Keratinocyte (primary cell): Measurements from ENCODE around the gene ZNF627. TPM values are rescaled to one million over a fixed set of nuclear protein-coding genes. Genes with fewer than 3 reads are reported as not detected.

Experiments used
- DNase-seq: peaks from one replicate; pipeline ENCODE4 v3.0.0-alpha.2; 2011; ENCODE audit warnings: low read depth, missing footprints, low spot score
- FAIRE-seq: peaks from 2 replicates; lab custom pipeline; 2011; peaks lifted over from hg19 to GRCh38; lab: Jason Lieb, UNC
- H2AFZ ChIP-seq: 2 replicates; pipeline ENCODE4 v1.6.0; 2012; ENCODE audit warnings: low read length, control low read depth, inconsistent platforms; ENCODE audit not compliant: control insufficient read depth
- H3K27ac ChIP-seq: 2 replicates; pipeline ENCODE4 v1.5.1; 2011; ENCODE audit warnings: low read length; ENCODE audit not compliant: control insufficient read depth, insufficient read depth
- H3K27me3 ChIP-seq: 3 replicates; pipeline ENCODE4 v1.6.0; 2011; ENCODE audit warnings: low read length; ENCODE audit not compliant: control insufficient read depth, insufficient read depth; ENCODE audit errors: extremely low read depth
- H3K36me3 ChIP-seq, 2 experiments: 2 replicates in 1 of 2; 3 replicates in 1 of 2; pipeline ENCODE4 v1.5.1; 2011; ENCODE audit warnings: low read length in 2 of 2, mild to moderate bottlenecking in 1 of 2; ENCODE audit not compliant: control insufficient read depth in 2 of 2, insufficient read depth in 2 of 2; ENCODE audit errors: extremely low read depth in 1 of 2
- H3K4me1 ChIP-seq: 3 replicates; pipeline ENCODE4 v1.5.1; 2011; ENCODE audit warnings: low read length; ENCODE audit not compliant: control insufficient read depth, insufficient read depth; ENCODE audit errors: extremely low read depth
- H3K4me2 ChIP-seq: 3 replicates; pipeline ENCODE4 v1.6.0; 2011; ENCODE audit warnings: low read depth, low read length; ENCODE audit not compliant: control insufficient read depth, insufficient read depth; ENCODE audit errors: extremely low read depth
- H3K4me3 ChIP-seq, 3 experiments: fragments of 200-600 bp in 1 of 3; sonication (generic) in 1 of 3; 2 replicates in 2 of 3; 3 replicates in 1 of 3; pipeline ENCODE4 v1.5.1; 2011 to 2016; ENCODE audit warnings: low read length in 3 of 3, mild to moderate bottlenecking in 3 of 3, control low read depth in 2 of 3, inconsistent platforms in 1 of 3, low read depth in 1 of 3, mixed read lengths in 1 of 3, mixed run types in 1 of 3, moderate library complexity in 1 of 3; ENCODE audit not compliant: control insufficient read depth in 2 of 3, insufficient read depth in 2 of 3; ENCODE audit errors: extremely low read depth in 1 of 3
- H3K79me2 ChIP-seq: 2 replicates; pipeline ENCODE4 v1.6.0; 2012; ENCODE audit warnings: low read length; ENCODE audit not compliant: control insufficient read depth, insufficient read depth
- H3K9ac ChIP-seq: 3 replicates; pipeline ENCODE4 v1.6.0; 2011; ENCODE audit warnings: low read length; ENCODE audit not compliant: control insufficient read depth, insufficient read depth; ENCODE audit errors: extremely low read depth
- H3K9me1 ChIP-seq: 3 replicates; pipeline ENCODE4 v1.6.0; 2011; ENCODE audit warnings: low read length; ENCODE audit not compliant: control insufficient read depth, insufficient read depth; ENCODE audit errors: extremely low read depth
- H3K9me3 ChIP-seq: 2 replicates; pipeline ENCODE4 v1.5.1; 2012; ENCODE audit warnings: low read depth, low read length; ENCODE audit not compliant: control insufficient read depth
- H4K20me1 ChIP-seq: 3 replicates; pipeline ENCODE4 v1.6.0; 2011; ENCODE audit warnings: low read length; ENCODE audit not compliant: control insufficient read depth, insufficient read depth; ENCODE audit errors: extremely low read depth
- EZH2 ChIP-seq: IDR thresholded peaks from one replicate; pipeline ENCODE4 v1.6.1; 2012; ENCODE audit warnings: inconsistent platforms, mild to moderate bottlenecking, low read length, moderate library complexity
- dilution Hi-C: fragments of 300-500 bp; cut with MboI; formaldehyde crosslinking; loops from one replicate; pipeline ENCODE4 v1.7.0; 2020; ENCODE audit warnings: low sequenced_read_pairs; ENCODE audit not compliant: extremely low pct_ligation_motif_present
- polyA plus RNA-seq, 5 experiments: library from polyadenylated mRNA; depleted of rRNA in 3 of 5; stranded (reverse) in 3 of 5; stranded (forward) in 1 of 5; unstranded in 1 of 5; fragments of >200 nt; gene quantifications; 1 replicate in 1 of 5; 2 replicates in 3 of 5; 3 replicates in 1 of 5; pipeline versions ENCODE4 v1.2.1 to v1.2.3, GENCODE V29; 2011 to 2012; ENCODE audit warnings: missing spikeins in 2 of 5, low read depth in 1 of 5, low replicate concordance in 1 of 5
- TF ChIP-seq, protein P1 (sequence below), 3 experiments: IDR thresholded peaks in 1 of 3; conservative IDR thresholded peaks in 1 of 3; optimal IDR thresholded peaks in 1 of 3; 2 replicates in 2 of 3; 3 replicates in 1 of 3; pipeline versions ENCODE3 to v1.5.1; 2011; ENCODE audit warnings: low read length in 3 of 3, mild to moderate bottlenecking in 3 of 3, moderate library complexity in 2 of 3, control low read depth in 1 of 3, inconsistent platforms in 1 of 3; ENCODE audit not compliant: insufficient read depth in 2 of 3; ENCODE audit errors: extremely low read depth in 1 of 3

ZNF627 gene
- polyA plus RNA-seq, 1 donor (not counting 4 experiments of a cell fraction or from before 2014, with no cell fraction given), result 8.5 TPM

DNA sequence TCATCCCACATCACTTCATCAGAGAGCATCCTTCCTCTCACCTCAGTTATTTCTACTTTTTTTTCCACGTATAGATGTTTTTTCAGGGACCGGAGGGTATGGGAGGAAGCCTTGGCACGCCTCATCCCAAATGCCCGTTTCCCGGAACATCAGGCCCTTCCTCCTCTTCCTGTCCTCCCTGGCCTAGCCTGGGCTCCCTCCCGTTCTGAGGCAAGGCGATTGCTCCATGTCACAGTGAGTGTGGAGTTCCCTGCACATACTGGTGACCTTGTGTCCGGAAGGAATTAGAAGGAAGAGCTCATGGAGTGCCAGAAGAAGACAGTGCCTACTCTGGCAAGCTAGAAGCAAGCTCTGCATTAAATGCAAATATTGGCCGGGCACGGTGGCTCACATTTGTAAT, 1.1 kb upstream of the ZNF627 start:
- TF ChIP-seq, protein P1, sequence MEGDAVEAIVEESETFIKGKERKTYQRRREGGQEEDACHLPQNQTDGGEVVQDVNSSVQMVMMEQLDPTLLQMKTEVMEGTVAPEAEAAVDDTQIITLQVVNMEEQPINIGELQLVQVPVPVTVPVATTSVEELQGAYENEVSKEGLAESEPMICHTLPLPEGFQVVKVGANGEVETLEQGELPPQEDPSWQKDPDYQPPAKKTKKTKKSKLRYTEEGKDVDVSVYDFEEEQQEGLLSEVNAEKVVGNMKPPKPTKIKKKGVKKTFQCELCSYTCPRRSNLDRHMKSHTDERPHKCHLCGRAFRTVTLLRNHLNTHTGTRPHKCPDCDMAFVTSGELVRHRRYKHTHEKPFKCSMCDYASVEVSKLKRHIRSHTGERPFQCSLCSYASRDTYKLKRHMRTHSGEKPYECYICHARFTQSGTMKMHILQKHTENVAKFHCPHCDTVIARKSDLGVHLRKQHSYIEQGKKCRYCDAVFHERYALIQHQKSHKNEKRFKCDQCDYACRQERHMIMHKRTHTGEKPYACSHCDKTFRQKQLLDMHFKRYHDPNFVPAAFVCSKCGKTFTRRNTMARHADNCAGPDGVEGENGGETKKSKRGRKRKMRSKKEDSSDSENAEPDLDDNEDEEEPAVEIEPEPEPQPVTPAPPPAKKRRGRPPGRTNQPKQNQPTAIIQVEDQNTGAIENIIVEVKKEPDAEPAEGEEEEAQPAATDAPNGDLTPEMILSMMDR (optimal IDR thresholded peaks at IDR 0.05 in 1 of 3, IDR thresholded peaks at IDR 0.05 in 1 of 3, conservative IDR thresholded peaks at IDR 0.05 in 1 of 3; ENCODE audit: extremely low read depth in 1 of 3, insufficient read depth in 2 of 3, low read length in 3 of 3), result no peak
- TF ChIP-seq EZH2, result no peak
- H3K4me1 ChIP-seq, result peaks cover 7% of the 10 kb centered on the region
- H3K27ac ChIP-seq, result no peak overlapping the region
- no peak overlapping the region for H2AFZ ChIP-seq
- FAIRE-seq, result no peak
- dilution Hi-C loops, result no loop called here
- H3K9me1 ChIP-seq, result no peaks in the 10 kb centered on the region
- no peaks in the 10 kb centered on the region for H3K27me3 ChIP-seq
- H3K4me2 ChIP-seq, result no peak overlapping the region
- no peaks in the 10 kb centered on the region for H4K20me1 ChIP-seq
- no peak overlapping the region for H3K4me3 ChIP-seq
- no peaks in the 10 kb centered on the region for H3K9me3 ChIP-seq
- no peak overlapping the region for H3K9ac ChIP-seq
- DNase-seq, result no peak
- H3K79me2 ChIP-seq, result peaks cover 33% of the 10 kb centered on the region
- H3K36me3 ChIP-seq, result peaks cover 4 to 11% of the 10 kb centered on the region in 2 experiments

DNA sequence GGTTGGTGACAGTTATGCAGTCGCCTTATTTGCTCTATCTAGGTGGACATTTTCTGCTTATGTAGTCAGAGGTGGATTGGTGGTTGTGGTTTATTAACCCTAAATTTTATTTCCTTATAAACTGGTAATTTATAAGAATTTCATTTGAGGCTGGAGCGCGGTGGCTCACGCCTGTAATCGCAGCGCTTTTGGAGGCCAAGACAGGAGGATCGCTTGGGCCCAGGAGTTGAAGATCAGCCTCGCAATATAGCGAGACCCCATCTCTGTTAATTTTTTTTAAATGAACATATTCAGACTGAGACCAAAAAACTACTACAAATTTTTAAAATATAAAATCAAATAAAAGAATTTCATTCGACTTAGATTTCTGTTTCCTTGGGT, 810 bp downstream of the ZNF627 start:
- Histone ChIP-seq H3K9ac (peak overlapping the region; percentile 86), H3K4me1 (peaks cover 7% of the 10 kb centered on the region), H2AFZ (peak overlapping the region; percentile 55), H3K4me2 (peak overlapping the region; percentile 95), H3K9me1 (no peaks in the 10 kb centered on the region), H3K4me3 (peak overlapping the region; percentile 91 to 98 (median 97)), H3K27ac (peak overlapping the region; percentile 74), H3K36me3 (peaks cover 4 to 11% of the 10 kb centered on the region in 2 experiments), H3K27me3 (no peaks in the 10 kb centered on the region), H3K9me3 (no peaks in the 10 kb centered on the region), H3K79me2 (peaks cover 48% of the 10 kb centered on the region), H4K20me1 (no peaks in the 10 kb centered on the region)
- no peak for TF ChIP-seq EZH2
- TF ChIP-seq, protein P1 (optimal IDR thresholded peaks at IDR 0.05 in 1 of 3, IDR thresholded peaks at IDR 0.05 in 1 of 3, conservative IDR thresholded peaks at IDR 0.05 in 1 of 3; ENCODE audit: extremely low read depth in 1 of 3, insufficient read depth in 2 of 3, low read length in 3 of 3), result no peak
- dilution Hi-C loops, result no loop called here
- FAIRE-seq, result no peak
- DNase-seq, result no peak
